Measurements from ENCODE around the gene CACHD1.

GRCh38 chr1:64469977-64470664, at the start of gene CACHD1:
- TF ChIP-seq, protein P1, sequence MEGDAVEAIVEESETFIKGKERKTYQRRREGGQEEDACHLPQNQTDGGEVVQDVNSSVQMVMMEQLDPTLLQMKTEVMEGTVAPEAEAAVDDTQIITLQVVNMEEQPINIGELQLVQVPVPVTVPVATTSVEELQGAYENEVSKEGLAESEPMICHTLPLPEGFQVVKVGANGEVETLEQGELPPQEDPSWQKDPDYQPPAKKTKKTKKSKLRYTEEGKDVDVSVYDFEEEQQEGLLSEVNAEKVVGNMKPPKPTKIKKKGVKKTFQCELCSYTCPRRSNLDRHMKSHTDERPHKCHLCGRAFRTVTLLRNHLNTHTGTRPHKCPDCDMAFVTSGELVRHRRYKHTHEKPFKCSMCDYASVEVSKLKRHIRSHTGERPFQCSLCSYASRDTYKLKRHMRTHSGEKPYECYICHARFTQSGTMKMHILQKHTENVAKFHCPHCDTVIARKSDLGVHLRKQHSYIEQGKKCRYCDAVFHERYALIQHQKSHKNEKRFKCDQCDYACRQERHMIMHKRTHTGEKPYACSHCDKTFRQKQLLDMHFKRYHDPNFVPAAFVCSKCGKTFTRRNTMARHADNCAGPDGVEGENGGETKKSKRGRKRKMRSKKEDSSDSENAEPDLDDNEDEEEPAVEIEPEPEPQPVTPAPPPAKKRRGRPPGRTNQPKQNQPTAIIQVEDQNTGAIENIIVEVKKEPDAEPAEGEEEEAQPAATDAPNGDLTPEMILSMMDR (IDR thresholded peaks at IDR 0.05): peak in 6 of 7 experiments; percentile 9 to 66 (median 60)
- peak; percentile 67 to 86 (median 85) for TF ChIP-seq POLR2A (IDR thresholded peaks at IDR 0.05)

Data from body of pancreas (tissue), 4 donors.